Measurements from ENCODE around the gene IL25.

The IL25 gene

DNA sequence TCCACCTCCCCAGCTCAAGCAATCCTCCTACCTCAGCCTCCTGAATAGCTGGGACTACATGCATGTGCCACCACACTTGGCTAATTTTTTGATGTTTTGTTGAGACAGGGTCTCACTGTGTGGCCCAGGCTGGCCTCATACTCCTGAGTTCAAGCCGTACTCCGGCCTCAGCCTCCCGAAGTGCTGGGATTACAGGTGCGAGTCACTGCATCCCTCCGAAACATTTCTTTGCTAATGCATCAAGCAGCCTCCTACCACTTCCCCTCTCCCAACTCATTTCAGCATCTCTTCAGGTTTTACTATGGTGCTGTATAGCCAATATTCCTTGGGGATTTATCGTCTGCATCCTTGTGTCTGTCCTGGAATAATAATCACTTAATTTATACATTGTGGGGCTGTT lies 17.6 kb upstream of the IL25 start:
- DNase-seq: no peak

DNA sequence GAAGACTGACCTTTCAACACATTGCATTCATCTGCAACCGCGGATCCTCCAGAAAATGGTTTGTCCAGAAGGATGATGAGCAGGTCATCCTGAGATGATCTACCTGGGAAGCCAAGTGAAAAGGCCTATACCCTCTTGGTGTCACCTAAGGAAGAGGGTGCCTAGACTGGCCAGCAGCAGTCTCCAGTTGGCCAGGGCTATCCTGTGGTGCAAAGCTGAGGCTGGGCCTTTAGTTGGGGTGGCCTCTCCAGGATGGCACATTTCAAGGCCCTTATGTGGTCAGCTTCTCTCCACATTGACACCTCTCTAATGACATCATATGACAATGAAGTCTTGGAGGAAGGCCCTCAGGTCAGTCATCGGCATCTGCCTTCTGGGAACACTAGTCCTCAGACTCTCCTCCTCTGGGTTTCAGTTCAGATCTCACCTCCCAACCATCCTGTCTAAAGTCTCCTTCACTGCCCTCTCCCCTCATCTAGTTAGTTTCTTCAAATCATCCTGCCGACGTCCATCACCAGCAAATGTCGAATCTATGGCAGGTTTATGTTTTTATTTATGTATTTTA lies 16.7 kb upstream of the IL25 start:
- no peak for DNase-seq

DNA sequence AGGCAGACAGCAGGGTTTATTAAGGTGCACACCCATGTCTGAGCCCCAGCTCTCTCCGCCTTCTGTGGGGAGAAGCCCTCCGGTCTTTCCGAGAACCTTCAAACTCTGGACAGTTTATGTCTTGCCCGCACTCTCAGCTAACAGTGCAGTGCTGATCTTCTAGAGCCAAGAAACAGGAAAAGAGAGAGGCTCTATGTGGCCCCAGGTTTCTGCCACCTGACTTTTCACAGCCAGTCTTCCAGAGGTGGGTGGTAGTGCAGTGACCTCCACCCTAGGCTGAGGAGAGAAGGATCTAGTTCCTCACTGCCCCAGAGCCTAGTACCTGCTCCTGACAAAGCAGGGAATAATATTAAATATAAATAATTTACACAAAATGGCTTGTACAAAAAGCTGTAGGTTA lies 15.9 kb upstream of the IL25 start:
- DNase-seq: no peak

DNA sequence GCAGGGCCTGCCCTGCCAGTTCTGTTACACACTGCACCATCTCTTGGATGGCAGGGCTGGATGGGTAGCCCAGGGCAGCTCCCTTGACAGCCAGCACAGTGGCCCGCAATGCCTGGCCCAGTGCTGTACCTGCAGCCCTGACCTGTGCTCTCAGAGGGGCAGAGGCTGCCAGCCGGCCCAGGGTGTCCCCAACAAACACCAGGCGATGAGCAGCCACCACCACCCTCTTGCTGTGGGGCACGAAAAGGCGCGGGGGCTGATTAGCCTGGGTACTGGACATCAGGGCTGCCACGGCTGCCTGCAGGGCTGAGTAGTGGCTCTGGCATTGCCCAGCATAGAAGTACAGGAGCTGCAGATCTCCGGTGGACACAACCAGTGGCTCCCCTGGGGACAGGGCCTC lies 15.3 kb upstream of the IL25 start:
- DNase-seq: no peak

GRCh38 chr14:23358042-23358441 lies 14.6 kb upstream of the IL25 start:
- DNase-seq: no peak

DNA sequence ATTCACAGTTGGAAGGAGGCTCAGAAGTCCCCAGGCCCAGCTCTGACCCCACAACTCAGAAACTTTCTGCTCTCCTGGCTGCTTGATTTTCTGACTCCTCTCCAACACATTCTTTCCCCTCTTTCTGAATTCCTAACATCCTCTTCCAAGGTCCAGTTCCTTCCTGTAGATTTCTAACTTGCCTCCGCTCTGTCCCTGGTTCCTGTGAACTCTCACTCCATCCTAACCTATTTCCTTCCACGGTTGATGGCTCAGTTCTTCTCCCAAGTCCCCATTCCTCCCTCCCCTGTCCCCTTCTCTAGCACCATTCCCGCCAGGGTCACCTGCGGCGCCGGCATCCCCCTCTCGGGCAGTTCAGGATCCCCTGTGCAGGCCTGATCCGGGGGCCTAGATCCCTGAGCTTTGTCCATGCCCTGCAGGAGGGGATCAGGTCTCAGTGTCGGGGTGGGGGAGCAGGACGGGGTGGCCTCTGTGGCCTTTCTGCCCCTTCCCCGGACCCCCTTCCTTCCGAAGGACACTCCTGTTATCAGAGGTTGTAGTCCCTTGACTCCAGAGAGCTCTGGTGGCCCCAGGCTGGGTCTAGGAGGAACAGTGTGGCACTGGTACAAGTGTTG lies 13.9 kb upstream of the IL25 start:
- no peak for DNase-seq

DNA sequence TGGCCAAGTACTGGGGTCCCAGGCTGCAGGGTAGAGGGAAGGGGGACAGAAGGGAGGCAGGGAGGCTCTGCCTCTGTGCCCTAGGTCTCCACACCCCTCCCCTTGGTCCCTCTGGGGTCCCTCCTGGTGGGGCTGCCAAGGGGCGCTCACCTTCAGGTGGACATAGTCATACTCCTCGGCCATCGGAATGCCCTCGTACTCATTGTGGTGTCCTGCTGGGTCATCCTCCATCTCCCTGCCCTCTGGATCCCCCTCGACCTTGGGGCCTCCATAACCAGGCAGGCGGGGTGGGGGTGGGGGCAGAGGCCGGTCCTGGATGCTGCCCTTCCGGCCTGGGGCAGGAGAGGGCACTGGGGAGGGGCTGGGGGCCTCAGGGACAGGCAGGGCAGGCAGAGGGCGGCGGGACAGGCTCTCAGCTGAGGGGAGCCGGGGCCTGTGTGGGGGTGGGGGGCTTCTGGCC lies 13.4 kb upstream of the IL25 start:
- no peak for DNase-seq

DNA sequence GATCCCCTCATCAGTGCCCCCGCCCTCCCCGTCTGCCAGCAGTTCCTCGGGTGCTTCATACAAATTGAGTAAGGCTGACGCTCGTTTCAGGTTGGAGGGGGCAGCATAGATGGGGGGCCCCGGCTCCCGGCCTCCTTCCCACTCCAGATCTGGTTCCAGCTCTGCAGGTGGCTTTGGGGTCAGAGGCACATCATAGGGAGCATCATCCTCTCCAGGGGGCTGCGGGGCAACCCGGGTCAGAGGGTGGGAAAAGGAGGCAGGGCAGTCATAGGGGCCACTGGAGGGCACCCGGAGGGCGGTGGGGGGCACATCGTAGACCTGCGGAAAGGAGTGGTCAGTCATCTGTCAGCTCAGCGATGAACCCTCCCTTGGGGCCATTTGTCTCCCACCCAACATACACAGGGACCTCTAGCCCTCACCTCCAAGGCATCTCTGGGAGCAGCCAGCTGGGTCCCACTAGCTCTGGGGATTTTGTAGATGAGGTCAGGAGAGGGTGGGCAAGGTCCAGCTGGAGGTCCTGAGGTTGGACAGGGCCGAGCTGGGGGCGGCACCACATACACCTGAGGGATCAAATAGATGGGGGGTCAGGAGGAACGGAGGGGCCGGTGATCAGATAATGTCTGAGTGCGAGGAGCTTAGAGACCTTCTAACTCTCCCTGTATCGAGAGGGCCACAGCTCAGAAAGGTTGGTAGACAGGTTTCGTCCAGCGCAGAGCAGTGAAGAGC lies 12.7 kb upstream of the IL25 start:
- no peak for DNase-seq

DNA sequence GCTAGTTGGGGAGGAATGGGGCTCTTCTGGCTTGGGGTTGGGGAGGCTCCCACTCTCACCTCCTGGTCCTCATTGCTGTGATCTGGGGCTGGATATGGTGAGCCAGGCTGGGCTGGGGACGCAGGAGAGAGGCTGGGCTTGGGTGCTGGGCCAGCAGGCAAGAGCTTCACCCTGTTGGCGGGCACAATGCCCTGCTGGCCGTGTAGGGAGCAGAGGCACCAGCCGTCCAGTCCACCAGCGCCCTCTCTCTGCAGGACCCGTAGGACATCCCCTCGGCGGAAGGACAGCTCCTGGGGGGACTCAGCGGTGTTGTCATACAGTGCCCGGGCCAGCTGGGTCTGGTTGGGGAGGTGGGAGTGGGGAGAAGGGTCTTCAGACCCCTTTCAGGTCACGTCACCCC lies 12.1 kb upstream of the IL25 start:
- no peak for DNase-seq

DNA sequence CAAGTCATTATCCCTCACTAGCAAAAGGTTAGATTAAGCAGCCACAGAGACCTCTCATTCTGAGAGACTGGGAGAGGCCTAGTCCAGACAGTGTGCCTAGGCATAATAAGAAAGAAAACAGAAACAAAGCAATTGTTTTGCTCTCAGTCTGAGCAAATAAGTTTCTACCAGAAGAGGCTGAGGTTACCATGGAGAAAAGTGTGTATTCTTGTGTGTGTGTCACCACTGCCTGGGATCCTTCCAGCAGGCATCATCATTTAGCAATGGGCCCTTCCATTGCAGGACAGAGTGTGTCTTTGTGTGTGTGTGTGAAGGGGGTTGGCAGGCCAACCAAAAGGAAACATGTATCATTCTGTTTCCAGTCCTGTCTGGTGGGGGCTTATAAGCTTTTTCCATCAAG lies 11.3 kb upstream of the IL25 start:
- DNase-seq: no peak

- DNase-seq: no peak
Observed at GRCh38 chr14:23361763-23362162, 10.8 kb upstream of the IL25 start.

DNA sequence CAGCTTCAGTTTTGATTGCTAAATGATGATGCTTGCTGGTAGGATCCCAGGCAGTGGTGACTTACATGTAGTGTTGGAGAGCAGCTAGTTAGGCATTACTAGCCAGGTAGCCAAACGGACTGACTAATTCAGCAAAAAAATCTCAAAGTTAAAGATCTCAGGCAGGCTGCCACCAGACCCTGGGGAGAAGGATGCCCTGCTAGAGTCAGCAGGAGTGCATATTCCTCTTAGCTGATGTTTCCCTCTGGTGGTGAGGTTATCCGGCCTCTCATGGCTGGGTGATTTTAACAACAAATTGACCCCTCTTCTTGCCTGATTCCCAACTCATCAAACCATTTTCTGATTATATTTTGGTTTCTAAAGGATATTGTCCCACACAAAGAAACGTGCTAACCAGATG lies 10.4 kb upstream of the IL25 start:
- DNase-seq: no peak

DNA sequence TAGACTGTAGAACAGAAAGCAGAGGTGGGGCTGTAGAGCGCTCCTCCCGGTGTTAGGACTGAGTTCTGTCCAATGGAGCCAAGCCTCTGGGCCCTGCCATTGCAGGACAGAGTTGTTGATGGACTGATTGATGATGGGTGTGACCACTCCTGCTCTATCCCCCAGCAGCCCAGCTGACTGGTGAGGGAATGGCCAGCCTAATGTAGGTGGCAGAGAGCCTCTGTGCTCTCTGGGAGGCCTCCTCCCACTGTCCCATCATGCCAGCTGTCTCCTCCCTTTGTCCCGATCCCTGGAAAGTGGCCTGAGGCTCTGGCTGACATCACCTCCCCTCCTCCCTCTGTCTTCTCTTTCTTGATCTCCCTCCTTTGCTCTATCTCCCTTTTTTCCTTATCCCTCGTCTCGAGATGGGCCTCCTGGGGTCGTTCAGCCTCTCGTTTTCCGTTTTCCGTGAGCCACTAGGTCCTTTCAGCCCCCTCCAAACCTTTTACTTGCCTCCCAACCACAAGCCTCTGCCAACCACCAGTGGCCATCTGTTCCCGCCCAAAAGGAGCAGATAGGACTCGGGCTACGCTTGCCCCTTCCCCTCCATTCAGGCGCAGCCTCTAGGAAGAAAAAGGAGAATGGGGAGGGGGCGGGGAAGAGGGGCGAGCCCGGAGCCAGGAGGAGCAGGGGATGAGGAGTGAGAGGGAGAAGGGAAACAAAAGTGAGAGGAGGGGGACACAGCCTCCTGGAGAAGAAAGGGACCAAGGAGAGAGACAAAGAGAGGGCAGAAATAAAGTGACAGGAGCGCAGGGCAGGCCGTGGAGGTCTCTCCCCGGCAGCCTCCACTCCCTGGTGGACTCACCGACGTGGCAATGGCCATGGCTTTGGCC lies 8.2 kb upstream of the IL25 start:
- DNase-seq: peak; percentile 35

- no peak for DNase-seq
Observed at GRCh38 chr14:23365036-23365731, 7.4 kb upstream of the IL25 start, which contains the start of gene EFS. Gene EFS, minus strand, starts transcription at chr14:23365172. Its CDS starts 147 bp downstream, at chr14:23365025.

DNA sequence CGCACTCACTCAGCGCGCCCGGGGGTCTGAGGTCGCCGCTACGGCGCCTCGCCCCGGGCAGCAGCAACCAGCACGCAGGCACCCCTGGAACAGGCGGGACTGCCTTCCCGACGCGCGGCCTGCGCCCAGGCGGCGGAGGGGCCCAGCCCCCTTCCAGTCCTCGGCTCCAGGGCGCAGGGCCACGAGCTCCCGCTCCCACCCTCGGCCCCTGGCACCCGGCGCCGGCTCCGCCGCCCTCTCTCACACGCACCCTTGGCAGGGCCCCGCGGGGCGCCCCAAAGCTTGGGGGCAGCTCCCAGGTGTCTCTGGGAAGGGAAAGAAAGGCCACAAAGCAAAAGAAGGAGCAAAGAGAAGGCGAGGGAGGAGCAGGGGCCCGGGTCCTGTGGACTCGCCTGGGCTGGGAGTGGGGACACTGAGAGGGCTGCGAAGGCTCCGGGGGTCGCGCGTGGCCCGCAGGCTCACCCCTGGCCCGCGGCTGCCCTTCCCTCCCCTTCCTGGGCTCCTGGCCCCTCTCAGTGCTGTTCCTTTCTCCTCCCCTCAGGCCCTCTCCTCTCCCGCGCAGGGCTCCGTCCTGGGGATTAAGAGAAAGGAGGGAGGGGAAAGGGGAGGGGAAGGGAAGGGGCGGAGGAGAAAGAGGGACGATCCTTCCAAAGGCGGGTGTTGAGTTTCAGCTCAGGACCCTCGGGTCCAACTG lies 6.7 kb upstream of the IL25 start:
- peak; percentile 87 for DNase-seq

GRCh38 chr14:23366426-23366921 lies 6.1 kb upstream of the IL25 start:
- DNase-seq: peak; percentile 87

- DNase-seq: no peak
Observed at GRCh38 chr14:23370221-23370620, 2.4 kb upstream of the IL25 start.

GRCh38 chr14:23371865-23372264 lies 744 bp upstream of the IL25 start:
- DNase-seq: no peak

GRCh38 chr14:23373041-23373440 lies 432 bp downstream of the IL25 start:
- no peak for DNase-seq

DNA sequence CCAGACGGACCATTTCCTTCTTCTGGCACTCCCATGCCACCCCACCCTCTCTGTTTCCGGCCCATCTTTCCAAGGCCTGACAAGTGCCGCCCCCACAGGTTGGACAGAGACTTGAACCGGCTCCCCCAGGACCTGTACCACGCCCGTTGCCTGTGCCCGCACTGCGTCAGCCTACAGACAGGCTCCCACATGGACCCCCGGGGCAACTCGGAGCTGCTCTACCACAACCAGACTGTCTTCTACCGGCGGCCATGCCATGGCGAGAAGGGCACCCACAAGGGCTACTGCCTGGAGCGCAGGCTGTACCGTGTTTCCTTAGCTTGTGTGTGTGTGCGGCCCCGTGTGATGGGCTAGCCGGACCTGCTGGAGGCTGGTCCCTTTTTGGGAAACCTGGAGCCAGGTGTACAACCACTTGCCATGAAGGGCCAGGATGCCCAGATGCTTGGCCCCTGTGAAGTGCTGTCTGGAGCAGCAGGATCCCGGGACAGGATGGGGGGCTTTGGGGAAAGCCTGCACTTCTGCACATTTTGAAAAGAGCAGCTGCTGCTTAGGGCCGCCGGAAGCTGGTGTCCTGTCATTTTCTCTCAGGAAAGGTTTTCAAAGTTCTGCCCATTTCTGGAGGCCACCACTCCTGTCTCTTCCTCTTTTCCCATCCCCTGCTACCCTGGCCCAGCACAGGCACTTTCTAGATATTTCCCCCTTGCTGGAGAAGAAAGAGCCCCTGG lies 3.1 kb downstream of the IL25 start:
- DNase-seq: no peak

Data from NCI-H1694 (cell line).